PC-9 (cell line): ENCODE data around the gene IRGC. TPM values are rescaled to one million over a fixed set of nuclear protein-coding genes. Genes with fewer than 3 reads are reported as not detected.

ENCODE experiments used
- BruUV-seq: library from RNA; stranded (reverse); fragments of 400-500 nt; replicated peaks from 2 replicates; lab custom pipeline; 2021; lab: Mats Ljungman, UMichigan
- CTCF ChIA-PET: fragments of 300-600 bp; sonication (Branson Sonifier 250); formaldehyde crosslinking; loops from one replicate; lab custom pipeline; 2022; ENCODE audit warnings: antibody characterized with exemption; lab: Charles Lee
- POLR2A ChIA-PET: fragments of 300-600 bp; sonication (Branson Sonifier 250); formaldehyde crosslinking; loops from one replicate; lab custom pipeline; 2022; ENCODE audit warnings: antibody characterized with exemption; ENCODE audit not compliant: unreplicated experiment; lab: Charles Lee
- DNase-seq, 2 experiments: peaks; one replicate each; pipeline versions ENCODE4 v3.0.0 to v3.0.0-alpha.2; 2015 to 2022; ENCODE audit warnings: mixed read lengths in 1 of 2
- H2AFZ ChIP-seq: fragments of 200-600 bp; sonication (generic); 2 replicates; pipeline ENCODE4 v1.8.1; 2017; ENCODE audit warnings: antibody characterized with exemption
- H3F3A ChIP-seq: fragments of 200-600 bp; sonication (generic); 2 replicates; pipeline ENCODE4 v1.8.1; 2017; ENCODE audit warnings: antibody characterized with exemption, mild to moderate bottlenecking, low read depth; ENCODE audit not compliant: insufficient read depth
- H3K27ac ChIP-seq: fragments of 200-600 bp; sonication (generic); 2 replicates; pipeline ENCODE4 v1.6.1; 2016; ENCODE audit warnings: mixed run types
- H3K27me3 ChIP-seq: fragments of 200-600 bp; sonication (generic); 2 replicates; pipeline ENCODE4 v1.6.1; 2016; ENCODE audit warnings: low read depth, mixed run types; ENCODE audit not compliant: insufficient read depth
- H3K36me3 ChIP-seq: fragments of 200-600 bp; sonication (generic); 2 replicates; pipeline ENCODE4 v1.6.1; 2016; ENCODE audit warnings: low read depth, mixed run types
- H3K4me1 ChIP-seq: fragments of 200-600 bp; sonication (generic); replicated peaks from 2 replicates; pipeline ENCODE4 v1.6.1; 2016; ENCODE audit warnings: mixed run types; ENCODE audit not compliant: insufficient read depth
- H3K4me2 ChIP-seq: fragments of 200-600 bp; sonication (generic); 2 replicates; pipeline ENCODE4 v1.6.1; 2017; ENCODE audit warnings: mixed run types
- H3K4me3 ChIP-seq: fragments of 200-600 bp; sonication (generic); 2 replicates; pipeline ENCODE4 v1.6.1; 2016; ENCODE audit warnings: mixed run types
- H3K79me2 ChIP-seq: fragments of 200-600 bp; sonication (generic); 2 replicates; pipeline ENCODE4 v1.6.1; 2017; ENCODE audit warnings: low read depth, mixed run types
- H3K9me2 ChIP-seq: fragments of 200-600 bp; sonication (generic); 2 replicates; pipeline ENCODE4 v1.8.1; 2017; ENCODE audit warnings: mild to moderate bottlenecking; ENCODE audit not compliant: insufficient read depth
- H3K9me3 ChIP-seq: fragments of 200-600 bp; sonication (generic); 2 replicates; pipeline ENCODE4 v1.8.1; 2016; ENCODE audit warnings: low read depth; ENCODE audit not compliant: insufficient read depth
- H4K20me1 ChIP-seq: fragments of 200-600 bp; sonication (generic); 2 replicates; pipeline ENCODE4 v1.8.1; 2017; ENCODE audit not compliant: insufficient read depth
- CTCF ChIP-seq: fragments of 200-600 bp; sonication (generic); conservative IDR thresholded peaks from 2 replicates; pipeline ENCODE4 v1.6.1; 2017; ENCODE audit warnings: mixed run types, antibody characterized with exemption, mild to moderate bottlenecking, moderate library complexity
- EZH2 ChIP-seq: fragments of 200-600 bp; sonication (generic); IDR thresholded peaks from 2 replicates; pipeline ENCODE4 v1.8.0; 2017; ENCODE audit warnings: antibody characterized with exemption, low read depth
- intact Hi-C: fragments of 100-400 bp; cut with micrococcal nuclease; formaldehyde crosslinking; loops from one replicate; pipeline ENCODE4 v1.10.0; 2022; ENCODE audit not compliant: unreplicated experiment
- total RNA-seq: library from RNA; stranded (reverse); gene quantifications from 2 replicates; pipeline ENCODE4 v1.2.3, GENCODE V29; 2021

Gene IRGC
- total RNA-seq, 1 experiment from 2014 or later = not detected

GRCh38 chr19:43724896-43725295 lies 9.0 kb downstream of the IRGC start:
- Histone ChIP-seq H3K36me3 (no peaks in the 10 kb centered on the region; the same call in 1 of the 2 replicates), H3F3A (peaks cover 14% of the 10 kb centered on the region), H3K4me2 (no peak overlapping the region), H3K9me2 (no peaks in the 10 kb centered on the region), H3K27ac (no peak overlapping the region), H3K9me3 (no peaks in the 10 kb centered on the region), H2AFZ (no peak overlapping the region), H3K79me2 (no peaks in the 10 kb centered on the region), H3K4me3 (no peak overlapping the region), H3K4me1 (no peaks in the 10 kb centered on the region), H4K20me1 (no peaks in the 10 kb centered on the region), H3K27me3 (no peaks in the 10 kb centered on the region)
- no TSS peak for BruUV-seq
- no peak for DNase-seq
- ChIA-PET CTCF (interaction anchor here (0.6 kb wide), 1 partner anchor 22 kb away, joined by 6 read pairs; no protein-coding TSS in a partner anchor), POLR2A (interaction anchor here (0.6 to 0.7 kb wide), 3 partner anchors 46 to 118 kb away, joined by 10 to 26 read pairs (median 12); no protein-coding TSS in a partner anchor)
- intact Hi-C loops = no loop called here
- TF ChIP-seq CTCF (no peak), EZH2 (no peak)

DNA sequence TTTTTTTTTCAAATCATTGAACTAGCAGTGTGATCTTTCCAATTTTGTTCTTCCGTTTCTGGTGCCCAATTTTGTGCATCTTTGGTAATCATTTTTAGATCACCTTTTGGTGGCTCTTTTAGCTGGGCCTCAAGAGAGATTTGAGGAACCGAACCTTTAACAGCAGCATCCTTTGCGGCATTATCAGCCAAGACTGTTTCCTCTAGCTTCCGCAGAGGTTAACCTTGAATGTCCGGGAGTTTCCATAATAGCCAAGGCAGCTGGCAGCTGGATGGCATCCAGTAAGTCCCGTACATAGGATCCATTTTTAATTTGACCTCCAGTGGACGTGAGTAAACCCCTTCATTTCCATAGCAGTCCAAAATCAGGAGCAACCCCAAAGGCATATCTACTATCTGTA lies 9.6 kb downstream of the IRGC start:
- no peaks in the 10 kb centered on the region; the same call in 1 of the 2 replicates for H3K36me3 ChIP-seq
- H3F3A ChIP-seq = peaks cover 14% of the 10 kb centered on the region
- H3K4me1 ChIP-seq = no peaks in the 10 kb centered on the region
- TF ChIP-seq CTCF (no peak), EZH2 (no peak)
- no peak overlapping the region for H2AFZ ChIP-seq
- no TSS peak for BruUV-seq
- H3K4me3 ChIP-seq = no peak overlapping the region
- ChIA-PET CTCF (interaction anchor here (0.6 kb wide), 1 partner anchor 21 kb away, joined by 6 read pairs; no protein-coding TSS in a partner anchor), POLR2A (interaction anchor here (0.6 to 0.7 kb wide), 2 partner anchors 45 to 119 kb away, joined by 10 to 26 read pairs; no protein-coding TSS in a partner anchor)
- intact Hi-C loops = no loop called here
- no peaks in the 10 kb centered on the region for H3K9me3 ChIP-seq
- no peak overlapping the region for H3K27ac ChIP-seq
- H3K27me3 ChIP-seq = no peaks in the 10 kb centered on the region
- no peaks in the 10 kb centered on the region for H3K79me2 ChIP-seq
- no peaks in the 10 kb centered on the region for H4K20me1 ChIP-seq
- DNase-seq = no peak
- no peak overlapping the region for H3K4me2 ChIP-seq
- H3K9me2 ChIP-seq = no peaks in the 10 kb centered on the region

DNA sequence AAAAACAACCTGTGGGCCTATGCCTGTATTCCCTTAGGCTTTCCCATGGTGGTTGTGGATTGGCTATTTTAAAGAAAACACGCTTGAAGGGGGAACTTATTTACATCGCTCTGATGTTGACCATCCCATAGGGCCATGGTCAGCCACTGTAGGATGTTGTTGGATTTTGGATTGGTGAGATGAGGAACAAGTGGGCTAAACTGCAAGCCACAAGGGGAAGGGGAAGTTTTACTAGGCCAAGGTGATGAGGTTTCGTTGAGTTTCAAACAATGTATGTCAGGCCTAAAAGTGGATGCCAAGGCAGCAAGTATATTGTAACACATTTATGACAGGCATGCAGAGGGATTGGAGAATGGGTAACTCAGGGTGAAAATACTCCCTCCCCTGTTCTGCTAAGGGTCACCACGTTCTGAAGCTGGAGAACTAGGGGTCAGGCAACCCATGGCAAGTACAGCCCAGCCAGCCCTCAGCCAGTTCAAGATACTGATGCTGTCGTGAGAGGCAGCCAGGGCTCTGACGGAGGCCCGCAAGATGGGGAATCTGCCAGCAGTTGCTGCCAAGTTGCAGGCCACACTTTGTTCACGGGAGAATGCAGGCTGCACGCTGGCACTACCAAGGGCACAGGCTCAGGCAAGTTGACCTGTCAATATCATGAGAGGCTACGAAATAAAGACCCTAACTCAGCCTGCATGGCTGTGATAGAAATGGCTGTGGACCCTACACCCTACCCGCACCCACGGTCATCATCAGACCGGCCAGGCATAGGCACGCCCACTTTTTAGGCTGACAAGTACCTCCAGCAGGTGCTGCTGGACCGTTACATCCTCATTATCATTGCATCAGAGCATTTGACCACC lies 11.1 kb downstream of the IRGC start:
- BruUV-seq = no TSS peak
- ChIA-PET CTCF (no interaction called here), POLR2A (no interaction called here)
- Histone ChIP-seq H3K4me3 (no peak overlapping the region), H3K27me3 (no peaks in the 10 kb centered on the region), H3F3A (peaks cover 19% of the 10 kb centered on the region), H3K9me3 (no peaks in the 10 kb centered on the region), H3K4me1 (no peaks in the 10 kb centered on the region), H3K36me3 (no peaks in the 10 kb centered on the region; the same call in none of the 2 replicates), H3K27ac (no peak overlapping the region), H3K9me2 (no peaks in the 10 kb centered on the region), H4K20me1 (no peaks in the 10 kb centered on the region), H3K79me2 (no peaks in the 10 kb centered on the region), H2AFZ (no peak overlapping the region), H3K4me2 (no peak overlapping the region)
- no peak for TF ChIP-seq EZH2
- no peak for TF ChIP-seq CTCF
- no peak for DNase-seq
- intact Hi-C loops = no loop called here
